Activated naive CD8-positive, alpha-beta T cell treated with anti-CD3 and anti-CD28 coated beads for 36 hours (primary cell): ENCODE results near the gene DYNC1I1. TPM values are rescaled to one million over a fixed set of nuclear protein-coding genes. Genes with fewer than 3 reads are reported as not detected.

Experiments
- DNase-seq: peaks from one replicate; pipeline ENCODE4 v3.0.0; 2021
- H3K27ac Mint-ChIP-seq: one replicate; pipeline ENCODE4 v1.8.0; 2022; ENCODE audit warnings: mild to moderate bottlenecking, moderate library complexity, mixed read lengths
- H3K27me3 Mint-ChIP-seq: one replicate; pipeline ENCODE4 v1.8.0; 2022; ENCODE audit warnings: mild to moderate bottlenecking, mixed read lengths
- H3K36me3 Mint-ChIP-seq: one replicate; pipeline ENCODE4 v1.8.0; 2021; ENCODE audit warnings: mild to moderate bottlenecking, mixed read lengths
- H3K4me1 Mint-ChIP-seq: one replicate; pipeline ENCODE4 v1.8.0; 2021; ENCODE audit warnings: mixed read lengths
- H3K4me3 Mint-ChIP-seq: one replicate; pipeline ENCODE4 v1.8.0; 2022; ENCODE audit warnings: mild to moderate bottlenecking, moderate library complexity, mixed read lengths
- H3K9me3 Mint-ChIP-seq: one replicate; pipeline ENCODE4 v1.8.0; 2022; ENCODE audit warnings: mixed read lengths
- total RNA-seq, 2 experiments: library from RNA; stranded (reverse); gene quantifications; one replicate each; pipeline ENCODE4 v1.2.3, GENCODE V29; 2021

Gene DYNC1I1
- total RNA-seq, 2 experiments from 2014 or later, result 0.10 TPM; not detected in 1

GRCh38 chr7:96090756-96091155 lies 318.4 kb downstream of the DYNC1I1 start:
- H3K4me1 Mint-ChIP-seq, result no peaks in the 10 kb centered on the region
- H3K36me3 Mint-ChIP-seq, result no peaks in the 10 kb centered on the region
- no peak overlapping the region for H3K4me3 Mint-ChIP-seq
- H3K27ac Mint-ChIP-seq, result no peak overlapping the region
- DNase-seq, result no peak
- no peaks in the 10 kb centered on the region for H3K9me3 Mint-ChIP-seq
- H3K27me3 Mint-ChIP-seq, result peaks cover 34% of the 10 kb centered on the region

DNA sequence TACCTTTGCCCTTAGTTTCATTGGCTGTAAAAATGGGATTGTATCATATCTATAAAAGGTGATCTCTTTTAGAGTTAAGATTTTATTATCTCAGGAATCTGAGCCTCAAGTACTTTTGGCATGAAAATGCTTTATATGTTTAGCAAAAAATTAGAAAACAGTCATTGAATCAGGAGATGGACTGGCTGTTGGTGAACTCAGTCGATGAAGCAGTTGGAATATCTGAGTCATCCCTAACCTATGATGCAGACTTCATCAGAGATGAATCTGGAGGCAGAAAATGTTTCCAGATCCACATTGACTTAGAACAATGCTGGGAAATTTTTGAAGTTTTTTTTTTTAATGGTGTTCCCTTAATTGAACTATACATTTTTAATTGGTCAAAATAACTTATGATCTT lies 321.1 kb downstream of the DYNC1I1 start:
- no peaks in the 10 kb centered on the region for H3K36me3 Mint-ChIP-seq
- no peaks in the 10 kb centered on the region for H3K4me1 Mint-ChIP-seq
- no peaks in the 10 kb centered on the region for H3K9me3 Mint-ChIP-seq
- no peak overlapping the region for H3K4me3 Mint-ChIP-seq
- H3K27ac Mint-ChIP-seq, result no peak overlapping the region
- H3K27me3 Mint-ChIP-seq, result peaks cover 37% of the 10 kb centered on the region
- no peak for DNase-seq

- no peaks in the 10 kb centered on the region for H3K36me3 Mint-ChIP-seq
- DNase-seq, result no peak
- no peaks in the 10 kb centered on the region for H3K4me1 Mint-ChIP-seq
- H3K4me3 Mint-ChIP-seq, result no peak overlapping the region
- no peak overlapping the region for H3K27ac Mint-ChIP-seq
- H3K9me3 Mint-ChIP-seq, result peaks cover 1% of the 10 kb centered on the region
- H3K27me3 Mint-ChIP-seq, result peaks cover 20% of the 10 kb centered on the region
Observed at GRCh38 chr7:96097835-96098234, 325.5 kb downstream of the DYNC1I1 start.

- Mint-ChIP-seq H3K9me3 (peaks cover 1% of the 10 kb centered on the region), H3K27ac (no peak overlapping the region), H3K4me3 (no peak overlapping the region), H3K36me3 (no peaks in the 10 kb centered on the region), H3K4me1 (no peaks in the 10 kb centered on the region), H3K27me3 (peaks cover 10% of the 10 kb centered on the region)
- DNase-seq, result no peak
Observed at GRCh38 chr7:96100737-96101136, 328.4 kb downstream of the DYNC1I1 start.

DNA sequence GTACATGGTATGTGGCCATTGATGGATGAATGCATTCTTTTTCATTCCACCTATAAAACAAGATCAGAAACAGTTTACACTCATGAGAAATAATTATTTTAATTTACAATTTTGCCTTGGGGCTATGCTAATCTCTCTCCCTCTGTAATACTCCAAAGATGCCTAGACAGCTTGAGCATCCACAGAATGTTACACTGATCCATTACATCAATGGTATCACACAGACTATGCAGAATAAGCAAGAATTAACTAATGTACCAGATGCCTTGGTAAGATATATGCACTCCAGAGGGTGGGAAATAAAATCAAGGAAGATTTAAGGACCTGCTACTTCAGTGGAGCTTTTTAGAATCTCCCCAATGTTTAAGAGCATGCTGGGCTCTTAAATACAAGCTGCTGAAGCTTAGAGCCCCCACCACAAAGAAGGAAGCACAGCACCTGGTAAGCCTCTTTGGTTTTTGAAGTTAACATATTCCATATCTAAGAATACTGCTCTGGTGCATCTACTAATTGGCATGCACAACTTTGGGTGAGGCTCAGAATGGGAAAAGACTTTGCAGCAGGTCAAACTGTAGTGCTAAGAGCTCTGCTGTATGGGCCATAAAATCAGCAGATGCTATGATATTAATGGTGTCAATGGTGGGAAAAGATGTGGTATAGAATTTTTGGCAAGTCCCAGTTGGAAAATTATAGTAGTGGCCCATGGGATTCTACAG lies 329.9 kb downstream of the DYNC1I1 start:
- Mint-ChIP-seq H3K4me1 (no peaks in the 10 kb centered on the region), H3K27ac (no peak overlapping the region), H3K27me3 (peaks cover 10% of the 10 kb centered on the region), H3K9me3 (peaks cover 1% of the 10 kb centered on the region), H3K4me3 (no peak overlapping the region), H3K36me3 (no peaks in the 10 kb centered on the region)
- DNase-seq, result no peak

DNA sequence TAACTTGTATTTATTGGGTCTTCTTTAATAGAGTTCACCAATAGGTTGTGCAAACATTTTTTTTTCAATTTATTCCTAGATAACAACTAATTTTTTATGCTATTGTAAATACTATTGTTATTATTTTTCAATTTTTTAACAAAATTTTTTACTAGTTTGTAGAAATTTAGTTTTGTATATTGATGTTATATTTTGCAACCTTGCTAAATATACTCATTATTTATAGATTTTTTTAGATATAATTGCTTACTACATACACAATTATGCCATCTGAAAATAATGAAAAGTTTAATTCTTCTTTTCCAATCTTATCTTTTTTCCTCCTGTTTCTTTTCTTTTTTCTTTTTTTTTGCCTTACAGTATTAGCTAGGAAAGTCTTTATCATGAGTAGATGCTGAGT lies 332.6 kb downstream of the DYNC1I1 start:
- no peaks in the 10 kb centered on the region for H3K36me3 Mint-ChIP-seq
- no peak overlapping the region for H3K27ac Mint-ChIP-seq
- peaks cover 1% of the 10 kb centered on the region for H3K9me3 Mint-ChIP-seq
- no peak overlapping the region for H3K4me3 Mint-ChIP-seq
- no peak for DNase-seq
- H3K27me3 Mint-ChIP-seq, result peaks cover 4% of the 10 kb centered on the region
- no peaks in the 10 kb centered on the region for H3K4me1 Mint-ChIP-seq

DNA sequence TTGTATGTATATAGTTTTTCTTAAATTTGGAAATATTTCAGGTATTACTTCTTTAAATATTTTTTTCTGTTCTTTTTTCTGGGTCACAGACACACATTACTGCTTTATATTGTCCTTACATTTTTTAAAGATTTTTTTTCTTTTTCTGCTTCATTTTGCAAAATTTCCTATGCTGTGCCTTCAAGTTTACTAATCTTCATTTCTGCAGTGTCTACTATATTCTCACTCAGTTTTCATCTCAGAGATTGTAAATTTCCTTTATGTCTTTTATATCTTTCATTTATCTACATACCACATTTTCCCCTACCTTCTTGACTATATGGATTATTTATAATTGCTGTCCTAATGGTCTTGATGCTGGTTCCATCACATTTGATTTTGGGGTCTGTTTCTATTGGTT lies 339.1 kb downstream of the DYNC1I1 start:
- Mint-ChIP-seq H3K4me1 (no peaks in the 10 kb centered on the region), H3K27me3 (peaks cover 24% of the 10 kb centered on the region), H3K36me3 (no peaks in the 10 kb centered on the region), H3K4me3 (no peak overlapping the region), H3K9me3 (peaks cover 5% of the 10 kb centered on the region), H3K27ac (no peak overlapping the region)
- no peak for DNase-seq

GRCh38 chr7:96114190-96114589 lies 341.8 kb downstream of the DYNC1I1 start:
- no peak overlapping the region for H3K4me3 Mint-ChIP-seq

GRCh38 chr7:96116173-96116572 lies 343.8 kb downstream of the DYNC1I1 start:
- DNase-seq, result no peak
- Mint-ChIP-seq H3K27ac (no peak overlapping the region), H3K27me3 (peaks cover 21% of the 10 kb centered on the region), H3K36me3 (peaks cover 3% of the 10 kb centered on the region), H3K4me1 (no peaks in the 10 kb centered on the region), H3K9me3 (peaks cover 4% of the 10 kb centered on the region), H3K4me3 (no peak overlapping the region)

More at GRCh38 chr7:96114190-96114589, 341.8 kb downstream of the DYNC1I1 start:
- H3K27ac Mint-ChIP-seq, result no peak overlapping the region
- no peak for DNase-seq
- H3K9me3 Mint-ChIP-seq, result peaks cover 5% of the 10 kb centered on the region
- no peaks in the 10 kb centered on the region for H3K36me3 Mint-ChIP-seq
- H3K27me3 Mint-ChIP-seq, result peaks cover 24% of the 10 kb centered on the region
- no peaks in the 10 kb centered on the region for H3K4me1 Mint-ChIP-seq

DNA sequence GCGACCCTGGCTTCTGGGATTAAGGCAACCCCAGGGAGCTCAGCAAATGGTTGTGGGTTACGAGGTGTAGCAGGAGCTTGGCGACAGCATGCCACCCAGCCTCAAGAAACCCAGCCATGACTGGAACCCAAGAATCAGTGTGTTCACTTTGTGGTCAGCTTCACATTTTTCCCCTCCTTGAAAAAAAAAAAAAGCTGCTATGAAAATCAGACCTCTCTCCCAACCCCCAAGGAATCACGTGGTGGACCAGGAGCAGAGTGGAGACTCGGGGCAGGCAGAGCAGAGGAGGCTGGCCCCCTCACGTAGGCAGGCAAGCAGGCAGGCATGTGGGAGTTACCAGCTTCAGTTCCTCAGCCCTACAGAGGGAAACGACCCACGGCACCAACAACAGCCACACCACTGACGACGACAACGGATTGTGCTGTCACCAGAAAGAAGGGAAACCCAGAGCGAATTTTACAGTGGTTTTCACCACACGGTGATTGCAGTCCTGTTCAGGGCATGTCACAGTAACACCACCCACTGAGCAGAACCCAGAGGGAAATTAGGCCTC lies 346.2 kb downstream of the DYNC1I1 start:
- Mint-ChIP-seq H3K27ac (no peak overlapping the region), H3K4me1 (no peaks in the 10 kb centered on the region)

GRCh38 chr7:96120445-96121225 lies 348.3 kb downstream of the DYNC1I1 start:
- Mint-ChIP-seq H3K36me3 (peaks cover 6% of the 10 kb centered on the region), H3K9me3 (no peaks in the 10 kb centered on the region), H3K27ac (no peak overlapping the region), H3K4me3 (no peak overlapping the region), H3K4me1 (no peaks in the 10 kb centered on the region), H3K27me3 (no peaks in the 10 kb centered on the region)
- DNase-seq, result no peak

More for the DNA sequence above, 346.2 kb downstream of the DYNC1I1 start:
- no peak for DNase-seq
- H3K36me3 Mint-ChIP-seq, result peaks cover 6% of the 10 kb centered on the region
- peaks cover 6% of the 10 kb centered on the region for H3K27me3 Mint-ChIP-seq
- H3K4me3 Mint-ChIP-seq, result no peak overlapping the region
- no peaks in the 10 kb centered on the region for H3K9me3 Mint-ChIP-seq

GRCh38 chr7:96121752-96122151 lies 349.4 kb downstream of the DYNC1I1 start:
- Mint-ChIP-seq H3K27me3 (no peaks in the 10 kb centered on the region), H3K27ac (no peak overlapping the region), H3K4me3 (no peak overlapping the region), H3K9me3 (no peaks in the 10 kb centered on the region), H3K36me3 (peaks cover 6% of the 10 kb centered on the region), H3K4me1 (no peaks in the 10 kb centered on the region)
- DNase-seq, result no peak

DNA sequence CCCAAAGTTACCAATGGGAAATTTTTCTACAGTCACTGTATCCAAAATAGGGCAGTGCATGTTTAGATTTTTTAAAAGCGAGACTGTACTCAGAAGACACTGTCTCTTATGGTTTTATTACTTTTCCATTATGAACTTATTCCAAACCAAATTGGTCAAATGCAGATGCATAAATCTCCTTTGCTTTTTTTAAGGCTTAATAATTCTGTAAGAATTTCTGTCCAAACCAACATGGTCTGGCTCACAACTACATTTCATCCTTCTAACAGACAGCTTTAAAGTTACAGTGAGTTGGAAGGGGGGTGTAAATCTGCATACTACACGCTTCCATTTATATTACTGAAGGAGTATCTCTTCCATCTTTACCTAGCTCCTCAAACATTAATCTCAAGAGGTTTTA lies 350.4 kb downstream of the DYNC1I1 start:
- Mint-ChIP-seq H3K36me3 (peaks cover 7% of the 10 kb centered on the region), H3K4me3 (no peak overlapping the region), H3K4me1 (no peaks in the 10 kb centered on the region), H3K27me3 (no peaks in the 10 kb centered on the region), H3K9me3 (no peaks in the 10 kb centered on the region), H3K27ac (no peak overlapping the region)
- DNase-seq, result no peak

GRCh38 chr7:96126382-96126781 lies 354.0 kb downstream of the DYNC1I1 start:
- H3K9me3 Mint-ChIP-seq, result no peaks in the 10 kb centered on the region
- H3K4me1 Mint-ChIP-seq, result no peaks in the 10 kb centered on the region
- peaks cover 8% of the 10 kb centered on the region for H3K36me3 Mint-ChIP-seq
- H3K27me3 Mint-ChIP-seq, result no peaks in the 10 kb centered on the region
- H3K27ac Mint-ChIP-seq, result no peak overlapping the region
- no peak overlapping the region for H3K4me3 Mint-ChIP-seq
- DNase-seq, result no peak

GRCh38 chr7:96127746-96128145 lies 355.4 kb downstream of the DYNC1I1 start:
- no peaks in the 10 kb centered on the region for H3K4me1 Mint-ChIP-seq
- no peaks in the 10 kb centered on the region for H3K27me3 Mint-ChIP-seq
- no peak for DNase-seq
- H3K9me3 Mint-ChIP-seq, result no peaks in the 10 kb centered on the region
- H3K27ac Mint-ChIP-seq, result no peak overlapping the region
- H3K4me3 Mint-ChIP-seq, result no peak overlapping the region
- peaks cover 12% of the 10 kb centered on the region for H3K36me3 Mint-ChIP-seq
